Measurements from ENCODE around the gene S100A14.

GRCh38 chr1:153643100-153643499, 27.0 kb upstream of the S100A14 start:
- TF ChIP-seq, protein P1, sequence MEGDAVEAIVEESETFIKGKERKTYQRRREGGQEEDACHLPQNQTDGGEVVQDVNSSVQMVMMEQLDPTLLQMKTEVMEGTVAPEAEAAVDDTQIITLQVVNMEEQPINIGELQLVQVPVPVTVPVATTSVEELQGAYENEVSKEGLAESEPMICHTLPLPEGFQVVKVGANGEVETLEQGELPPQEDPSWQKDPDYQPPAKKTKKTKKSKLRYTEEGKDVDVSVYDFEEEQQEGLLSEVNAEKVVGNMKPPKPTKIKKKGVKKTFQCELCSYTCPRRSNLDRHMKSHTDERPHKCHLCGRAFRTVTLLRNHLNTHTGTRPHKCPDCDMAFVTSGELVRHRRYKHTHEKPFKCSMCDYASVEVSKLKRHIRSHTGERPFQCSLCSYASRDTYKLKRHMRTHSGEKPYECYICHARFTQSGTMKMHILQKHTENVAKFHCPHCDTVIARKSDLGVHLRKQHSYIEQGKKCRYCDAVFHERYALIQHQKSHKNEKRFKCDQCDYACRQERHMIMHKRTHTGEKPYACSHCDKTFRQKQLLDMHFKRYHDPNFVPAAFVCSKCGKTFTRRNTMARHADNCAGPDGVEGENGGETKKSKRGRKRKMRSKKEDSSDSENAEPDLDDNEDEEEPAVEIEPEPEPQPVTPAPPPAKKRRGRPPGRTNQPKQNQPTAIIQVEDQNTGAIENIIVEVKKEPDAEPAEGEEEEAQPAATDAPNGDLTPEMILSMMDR (IDR thresholded peaks at IDR 0.05; ENCODE audit: poor library complexity, severe bottlenecking): no peak
- TF ChIP-seq EP300 (conservative IDR thresholded peaks at IDR 0.05; ENCODE audit: poor library complexity, severe bottlenecking): no peak
